Effector CD4-positive, alpha-beta T cell (primary cell): Measurements from ENCODE around the gene ZSCAN18.
"Not testable (repeated sequence)": the region's sequence is repeated elsewhere in the genome, so short reads cannot be mapped to it uniquely, and the experiment has no call there.

ENCODE experiments used
- DNase-seq: peaks from one replicate; pipeline ENCODE4 v3.0.0-alpha.2; 2020
- total RNA-seq: gene quantifications from one replicate; lab custom pipeline; 2026; lab: John Stamatoyannopoulos, UW

Gene ZSCAN18
- total RNA-seq: 43.7 reads per million, percentile 65 among the genes with 10 or more reads in this experiment

DNA sequence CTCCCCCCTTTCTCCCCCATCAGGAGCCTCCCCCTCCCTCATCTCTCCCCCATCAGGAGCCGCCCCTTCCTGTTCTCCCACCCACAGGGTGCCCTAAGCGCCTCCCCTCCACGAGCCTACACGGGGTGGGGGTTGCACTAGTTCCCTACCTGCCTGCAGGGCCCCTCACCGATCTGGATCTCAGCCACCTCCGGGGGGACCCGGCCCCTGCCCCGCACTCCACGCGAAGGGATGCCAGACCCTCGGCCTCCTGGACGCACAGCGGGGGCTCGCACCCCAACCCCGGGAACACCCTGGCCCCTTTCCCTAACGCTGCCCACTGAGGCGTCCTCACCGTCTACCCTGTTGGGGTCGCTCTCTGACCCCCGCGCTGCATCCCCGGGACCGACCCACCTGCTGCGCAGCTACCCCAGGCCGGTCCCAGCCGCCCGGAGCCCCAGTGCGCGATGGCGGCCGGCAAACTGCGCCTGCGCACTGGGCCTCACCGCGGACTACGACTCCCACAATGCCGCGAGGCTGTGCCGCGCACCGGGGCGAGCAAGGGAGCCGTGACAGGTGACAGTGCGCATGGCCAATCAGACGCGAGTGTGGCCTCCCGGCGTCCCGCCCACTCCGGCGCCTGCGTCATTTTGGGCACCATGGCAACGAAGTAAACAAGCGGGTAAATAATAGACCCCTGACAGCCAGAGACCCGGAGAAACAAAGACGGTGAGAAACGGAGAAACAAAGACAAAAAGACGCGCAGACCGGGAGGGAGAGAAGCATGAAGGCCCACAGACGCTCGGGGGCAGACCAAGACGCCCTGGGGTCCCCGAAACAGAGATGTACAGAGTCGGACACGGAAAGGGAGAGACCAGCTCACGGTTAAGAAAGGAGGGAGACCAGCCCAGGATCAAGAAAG, at the start of gene ZSCAN18:
Gene ZSCAN18 (minus strand): TSS at position 451 of the 901 bp plus-strand sequence. CDS start 7,964 bp downstream, outside the sequence.
- DNase-seq: peak; percentile 97

DNA sequence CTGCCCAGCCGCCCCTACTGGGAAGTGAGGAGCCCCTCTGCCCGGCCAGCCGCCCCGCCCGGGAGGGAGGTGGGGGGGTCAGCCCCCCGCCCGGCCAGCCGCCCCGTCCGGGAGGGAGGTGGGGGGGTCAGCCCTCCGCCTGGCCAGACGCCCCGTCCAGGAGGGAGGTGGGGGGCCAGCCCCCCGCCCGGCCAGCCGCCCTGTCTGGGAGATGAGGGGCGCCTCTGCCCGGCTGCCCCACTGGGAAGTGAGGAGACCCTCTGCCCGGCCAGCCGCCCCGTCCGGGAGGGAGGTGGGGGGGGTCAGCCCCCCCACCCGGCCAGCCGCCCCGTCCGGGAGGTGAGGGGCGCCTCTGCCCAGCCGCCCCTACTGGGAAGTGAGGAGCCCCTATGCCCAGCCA, 49.4 kb upstream of the ZSCAN18 start:
- not testable (repeated sequence) for DNase-seq

DNA sequence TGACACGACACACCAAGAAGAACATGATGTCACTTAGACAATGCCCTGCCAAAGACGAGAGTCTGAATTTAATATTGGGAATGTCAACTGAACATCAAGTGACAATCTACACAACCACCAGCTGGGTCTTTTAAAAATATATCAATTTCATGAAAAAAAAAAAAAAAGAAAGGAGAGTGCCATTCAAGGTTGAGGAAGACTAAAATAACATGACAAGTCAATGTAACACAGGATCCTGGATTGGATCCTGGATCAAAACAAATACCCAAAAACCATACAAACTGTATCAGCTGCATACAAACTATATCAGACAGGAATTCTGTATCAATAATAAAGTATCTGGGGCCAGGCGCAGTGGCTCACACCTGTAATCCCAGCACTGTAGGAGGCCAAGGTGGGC, 47.8 kb upstream of the ZSCAN18 start:
- DNase-seq: no peak

DNA sequence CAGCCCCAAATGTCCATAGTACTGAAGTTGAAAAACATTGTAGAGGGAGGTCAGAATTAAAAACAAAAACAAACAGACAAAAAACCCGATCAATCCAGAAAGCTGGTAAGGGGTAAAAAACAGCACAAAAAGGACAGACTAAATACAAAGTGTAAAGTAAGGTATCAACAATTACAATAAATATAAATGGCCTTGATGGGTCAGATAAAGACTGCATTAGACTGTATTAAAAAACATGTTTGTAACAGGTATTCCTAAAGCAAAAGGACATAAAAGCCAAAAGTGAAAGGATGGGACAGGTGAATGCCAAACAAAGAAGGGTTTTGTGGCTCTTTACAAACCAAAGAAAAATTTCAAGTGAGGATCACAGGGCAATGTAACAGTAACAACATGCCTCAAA, 36.2 kb upstream of the ZSCAN18 start:
- DNase-seq: no peak

- no peak for DNase-seq
These were observed 31.3 kb upstream of the ZSCAN18 start for GRCh38 chr19:58129284-58129683.

DNA sequence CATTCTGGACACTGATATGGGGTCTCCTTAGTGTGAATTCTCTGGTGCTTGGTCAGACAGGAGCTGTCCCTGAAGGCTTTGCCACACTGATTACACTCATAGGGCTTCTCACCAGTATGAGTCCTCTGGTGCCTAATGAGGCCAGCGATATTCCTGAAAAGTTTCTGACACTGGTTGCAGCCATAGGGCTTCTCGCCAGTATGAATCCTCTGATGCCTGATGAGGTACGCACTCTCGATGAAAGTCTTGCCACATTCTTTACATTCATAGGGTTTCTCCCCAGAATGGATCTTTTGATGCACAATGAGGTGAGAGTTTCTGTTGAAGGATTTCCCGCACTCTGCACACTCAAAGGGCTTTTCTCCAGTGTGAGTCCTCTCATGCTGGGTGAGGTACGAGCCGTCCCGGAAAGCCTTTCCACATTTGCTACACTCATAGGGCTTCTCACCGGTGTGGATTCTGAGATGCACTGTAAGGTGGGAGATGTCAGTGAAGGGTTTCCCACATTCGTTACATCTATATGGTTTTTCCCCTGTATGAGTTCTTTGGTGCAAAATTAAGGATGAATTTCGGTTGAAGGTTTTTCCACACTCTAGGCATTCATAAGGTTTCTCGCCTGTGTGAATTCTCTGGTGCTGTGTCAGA, 30.1 kb upstream of the ZSCAN18 start:
- no peak for DNase-seq

DNA sequence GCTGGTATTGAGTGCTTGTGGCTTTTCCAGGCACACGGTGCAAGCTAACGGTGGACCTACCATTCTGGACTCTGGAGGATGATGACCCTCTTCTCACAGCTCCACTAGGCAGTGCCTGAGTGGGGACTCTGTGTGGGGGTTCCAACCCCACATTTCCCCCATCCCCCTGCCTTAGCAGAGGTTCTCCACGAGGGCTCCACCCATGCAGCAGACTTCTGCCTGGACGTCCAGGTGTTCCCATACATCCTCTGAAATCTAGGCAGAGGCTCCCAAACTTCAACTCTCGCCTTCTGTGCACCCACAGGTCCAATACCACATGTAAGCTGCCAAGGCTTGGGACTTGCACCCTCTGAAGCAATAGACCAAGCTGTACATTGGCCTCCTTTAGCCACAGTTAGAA, 25.3 kb upstream of the ZSCAN18 start:
- DNase-seq: no peak

DNA sequence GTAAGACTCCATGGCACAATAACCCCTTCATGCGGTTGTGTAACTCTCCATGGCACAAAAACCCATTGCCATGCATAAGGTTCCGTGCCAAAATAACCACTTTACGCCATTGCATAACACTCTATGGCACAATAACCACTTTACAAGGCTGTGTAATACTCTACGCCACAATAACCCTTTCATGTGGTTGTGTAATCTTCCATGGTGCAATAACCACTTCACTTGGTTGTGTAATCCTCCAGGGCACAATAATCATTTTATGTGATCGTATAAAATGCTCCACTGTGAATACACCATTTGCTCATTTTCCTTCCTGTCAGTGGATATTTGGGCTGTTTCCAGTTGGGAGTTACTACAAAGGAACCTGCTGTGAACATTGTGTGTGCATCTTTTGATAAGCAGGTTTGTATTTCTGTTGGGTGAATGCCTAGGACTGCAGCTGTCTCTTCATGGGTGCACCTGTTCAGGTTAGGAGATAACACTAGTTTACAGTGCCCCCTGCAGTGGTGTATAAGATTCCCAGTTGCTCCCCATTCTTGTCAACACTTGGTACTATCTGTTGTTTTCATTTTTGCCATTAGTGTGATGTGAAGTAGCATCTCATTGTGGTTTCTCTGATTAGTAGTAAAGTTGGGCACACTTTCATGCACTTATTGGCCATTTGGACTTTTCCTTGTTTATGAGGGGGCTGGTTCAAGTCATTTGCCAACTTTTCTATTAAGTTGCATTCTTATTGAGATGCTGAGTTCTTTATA, 21.1 kb upstream of the ZSCAN18 start:
- DNase-seq: no peak

DNA sequence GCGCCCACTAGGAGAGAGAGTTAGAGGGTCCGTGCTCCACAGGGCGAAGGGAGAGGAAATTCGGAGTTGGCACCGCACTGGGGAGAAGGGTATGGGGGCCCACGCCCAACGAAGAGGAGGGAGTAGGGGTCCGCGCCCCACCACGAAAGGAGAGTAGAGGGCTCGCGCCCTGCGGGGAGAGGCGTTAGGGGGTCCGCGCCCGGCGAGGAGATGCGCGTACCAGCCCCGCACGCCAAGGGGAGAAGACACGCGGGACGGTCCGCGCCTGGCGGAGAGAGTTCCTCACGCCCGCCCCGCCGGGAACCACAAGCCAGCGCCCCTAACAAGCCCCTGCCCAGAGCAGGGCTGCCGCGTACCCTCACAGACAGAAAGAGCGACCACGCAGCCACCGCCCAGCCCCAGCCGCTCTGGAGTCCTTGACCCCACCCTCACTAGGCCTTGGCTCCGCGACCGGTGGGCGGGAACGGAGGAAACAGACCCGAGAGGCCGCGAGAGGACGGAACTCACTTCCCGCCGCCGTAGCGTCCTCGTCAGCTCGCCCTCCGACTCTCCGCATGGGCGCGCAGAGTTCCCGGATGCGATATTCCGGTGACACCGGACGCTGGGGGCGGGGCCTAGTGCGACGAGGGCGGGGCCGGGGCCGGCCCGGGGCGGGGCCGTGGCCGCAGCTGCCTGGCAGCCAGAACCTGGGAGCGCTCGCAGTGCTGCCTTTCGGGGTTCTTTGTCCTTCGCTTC, 20.0 kb upstream of the ZSCAN18 start:
- DNase-seq: no peak

- DNase-seq: no peak
These were observed 10.5 kb upstream of the ZSCAN18 start for GRCh38 chr19:58108546-58108817.

GRCh38 chr19:58107778-58108545, 9.9 kb upstream of the ZSCAN18 start:
- no peak for DNase-seq

DNA sequence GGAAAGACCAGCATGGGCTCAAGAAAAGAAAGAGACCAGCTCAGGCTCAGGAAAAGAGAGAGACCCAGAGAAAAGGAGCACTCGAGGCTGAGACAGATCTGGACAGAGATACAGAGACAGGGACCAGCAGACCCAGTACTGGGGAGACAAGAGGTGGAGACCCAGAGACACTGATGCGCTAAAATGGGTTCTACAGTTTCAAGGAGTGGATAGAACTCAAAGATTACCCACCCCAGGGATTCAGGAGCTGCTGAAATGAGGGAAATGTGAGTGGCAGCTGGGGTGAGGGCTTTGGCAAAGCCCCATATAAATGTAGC, 609 bp upstream of the ZSCAN18 start:
- DNase-seq: no peak

DNA sequence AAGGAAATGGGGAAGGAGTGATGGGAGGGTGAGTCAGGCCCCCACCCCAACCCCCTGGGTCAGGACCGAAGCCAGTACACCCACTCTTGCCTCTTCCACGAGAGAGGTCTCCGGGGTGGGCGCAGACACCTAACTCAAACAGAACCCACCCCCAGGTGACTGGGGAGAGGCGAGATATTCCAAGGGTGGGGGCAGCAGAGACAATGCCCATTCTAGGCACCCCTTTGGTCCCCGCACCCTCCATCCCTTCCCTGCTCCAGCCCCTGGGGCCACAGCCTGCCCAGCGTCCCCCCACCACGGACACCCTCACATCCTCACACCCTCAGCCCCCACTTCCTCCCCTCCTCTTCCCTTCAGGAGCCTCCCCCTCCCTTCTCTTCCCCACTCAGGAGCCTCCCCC, 682 bp downstream of the ZSCAN18 start:
- peak; percentile 7 for DNase-seq

DNA sequence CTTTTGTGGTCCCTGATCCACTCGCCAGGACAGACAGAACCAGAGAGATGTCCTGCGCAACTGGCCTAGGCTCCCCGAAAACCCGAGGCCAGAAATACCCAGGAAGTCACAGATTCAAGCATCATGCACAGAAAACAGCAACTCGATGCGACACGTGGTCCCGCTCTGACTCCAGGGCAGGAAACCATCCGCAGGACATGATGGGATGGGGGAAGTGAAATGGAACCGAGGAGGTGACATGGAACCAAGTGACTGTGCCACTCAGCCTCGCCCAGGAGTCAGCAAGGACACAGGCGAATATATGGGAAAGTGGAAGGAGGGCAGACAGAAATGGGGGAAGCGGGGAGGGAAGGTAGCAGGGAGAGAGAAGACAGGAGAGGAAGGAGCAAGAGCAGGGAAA, 1.1 kb downstream of the ZSCAN18 start:
- no peak for DNase-seq

GRCh38 chr19:58095328-58095727, 2.7 kb downstream of the ZSCAN18 start:
- no peak for DNase-seq

- DNase-seq: no peak
These were observed 5.0 kb downstream of the ZSCAN18 start for GRCh38 chr19:58093071-58093470.

DNA sequence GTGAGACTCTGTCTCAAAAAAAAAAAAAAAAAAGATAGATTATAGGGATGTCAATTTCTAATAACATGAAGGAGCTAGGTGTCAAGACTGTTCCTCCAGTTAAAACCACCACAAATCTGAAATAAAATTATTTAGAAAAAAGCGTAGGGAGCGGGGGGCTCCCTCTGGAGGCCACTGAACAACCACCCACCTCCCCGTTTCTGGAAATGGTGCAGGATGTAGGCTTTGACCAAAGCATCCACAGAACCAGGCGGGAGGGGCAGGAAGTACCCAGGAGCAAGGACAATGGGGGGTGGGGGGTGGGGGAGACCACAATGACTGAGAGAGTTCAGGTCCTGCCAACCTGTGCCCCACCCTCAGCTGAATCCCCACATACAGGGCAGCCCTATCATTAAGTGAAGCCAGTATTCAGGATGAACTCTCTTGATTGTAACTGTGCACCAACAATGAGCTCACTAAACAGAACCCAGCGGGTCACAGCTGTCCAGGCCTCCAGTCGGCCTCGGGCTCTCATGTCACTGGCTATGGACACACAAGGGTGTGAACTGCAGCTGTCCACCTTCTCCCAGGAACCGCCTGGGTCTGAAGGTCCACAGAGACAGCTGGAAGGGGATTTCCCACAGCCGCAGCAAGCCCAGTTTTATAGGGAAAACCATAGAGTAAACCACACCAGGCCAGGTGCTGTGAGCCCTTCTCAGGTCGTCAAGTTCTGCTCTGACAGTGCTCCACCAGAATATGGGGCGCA, 6.6 kb downstream of the ZSCAN18 start:
- no peak for DNase-seq

DNA sequence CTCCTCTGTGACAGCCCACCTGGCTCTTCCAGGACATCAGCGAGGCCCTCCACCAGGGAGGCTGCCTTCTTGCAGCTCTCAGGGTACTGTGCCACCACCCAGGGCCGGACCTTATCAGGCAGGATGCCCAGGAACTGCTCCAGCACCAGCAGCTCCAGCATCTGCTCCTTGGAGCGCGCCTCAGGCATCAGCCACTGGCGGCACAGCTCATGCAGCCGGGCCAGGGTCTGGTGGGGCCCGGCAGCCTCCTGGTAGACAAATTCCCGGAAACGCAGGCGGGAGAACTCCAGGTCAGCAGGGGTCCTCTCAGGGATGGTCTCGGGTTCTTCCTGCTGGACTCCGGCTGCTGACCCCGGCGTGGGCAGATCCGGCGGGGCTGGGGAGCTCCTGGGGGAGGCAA, 8.2 kb downstream of the ZSCAN18 start:
- DNase-seq: no peak

DNA sequence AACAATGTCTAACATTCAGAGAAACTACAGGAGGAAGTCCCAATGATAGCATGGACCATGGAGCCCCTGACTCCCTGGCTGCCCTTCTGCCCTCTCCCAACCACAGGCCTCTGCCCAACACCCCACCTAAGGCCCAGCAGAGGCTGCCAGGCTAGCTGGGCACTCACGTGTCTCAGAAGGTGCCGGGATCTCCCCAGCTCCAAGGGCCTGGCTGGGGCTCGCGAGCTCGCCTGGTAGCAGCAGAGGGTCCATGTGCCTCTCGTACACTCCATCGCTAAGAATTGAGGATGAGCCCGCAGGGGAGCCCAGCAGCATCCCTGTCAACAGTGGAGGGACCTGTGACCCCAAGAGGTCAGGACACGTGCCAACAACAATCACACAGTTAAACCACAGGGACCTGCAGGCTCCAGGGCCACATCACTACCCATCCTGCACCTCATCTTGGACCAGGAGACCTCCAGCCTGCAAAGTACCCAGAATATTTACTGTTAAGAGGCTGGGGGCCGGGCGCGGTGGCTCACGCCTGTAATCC, 9.4 kb downstream of the ZSCAN18 start:
- DNase-seq: no peak

GRCh38 chr19:58086825-58087710, 11.0 kb downstream of the ZSCAN18 start:
- DNase-seq: no peak
